Measurements from ENCODE around the gene STPG3. TPM values are rescaled to one million over a fixed set of nuclear protein-coding genes. Genes with fewer than 3 reads are reported as not detected.

The STPG3 gene
- total RNA-seq, 2 experiments from 2014 or later = not detected

GRCh38 chr9:137281345-137282116 is 30.4 kb downstream of the STPG3 start:
- H3K36me3 ChIP-seq (ENCODE audit: insufficient read depth, low read length) = no peaks in the 10 kb centered on the region
- H3K4me1 Mint-ChIP-seq (ENCODE audit: low read depth) = peaks cover 7% of the 10 kb centered on the region
- ChIA-PET POLR2A (no interaction called here), CTCF (no interaction called here)
- peaks cover 18% of the 10 kb centered on the region for H3K27me3 Mint-ChIP-seq
- no peaks in the 10 kb centered on the region for H3K36me3 Mint-ChIP-seq (ENCODE audit: low read depth)
- H3K27ac Mint-ChIP-seq = no peak overlapping the region
- peaks cover 23% of the 10 kb centered on the region for H3K4me1 ChIP-seq (ENCODE audit: insufficient read depth, low read length)
- intact Hi-C loops (cut with DNase I, micrococcal nuclease) = no loop called here
- no peak overlapping the region for H3K4me3 Mint-ChIP-seq
- ATAC-seq (ENCODE audit: poor library complexity) (no peak), DNase-seq (peak in 1 of 14 experiments; percentile 25)
- no peaks in the 10 kb centered on the region for H3K9me3 Mint-ChIP-seq
- H3K9me3 ChIP-seq (ENCODE audit: control insufficient read depth in 1 of 2, insufficient read depth in 1 of 2, low read length in 2 of 2) = peaks cover 0 to 6% of the 10 kb centered on the region in 2 experiments
- TF ChIP-seq CTCF (IDR thresholded peaks at IDR 0.05) = no peak
- H3K27me3 ChIP-seq (ENCODE audit: control insufficient read depth in 1 of 2, insufficient read depth in 2 of 2, low read length in 2 of 2) = peaks cover 9 to 11% of the 10 kb centered on the region in 2 experiments
- H3K27ac ChIP-seq (ENCODE audit: low read depth in 1 of 2, low read length in 2 of 2) = no peak overlapping the region
- H3K4me3 ChIP-seq (ENCODE audit: low read length) = no peak overlapping the region

GRCh38 chr9:137286975-137287383 is 35.9 kb downstream of the STPG3 start:
- Mint-ChIP-seq H3K9me3 (no peaks in the 10 kb centered on the region), H3K27me3 (peaks cover 16% of the 10 kb centered on the region), H3K36me3 (ENCODE audit: low read depth) (no peaks in the 10 kb centered on the region), H3K27ac (no peak overlapping the region), H3K4me1 (ENCODE audit: low read depth) (no peaks in the 10 kb centered on the region), H3K4me3 (no peak overlapping the region)
- CTCF ChIA-PET = interaction anchor here (0.6 kb wide), 1 partner anchor 263 kb away, joined by 3 read pairs; no protein-coding TSS in a partner anchor
- Histone ChIP-seq H3K27ac (ENCODE audit: low read depth in 1 of 2, low read length in 2 of 2) (no peak overlapping the region), H3K36me3 (ENCODE audit: insufficient read depth, low read length) (no peaks in the 10 kb centered on the region), H3K4me3 (ENCODE audit: low read length) (no peak overlapping the region), H3K4me1 (ENCODE audit: insufficient read depth, low read length) (no peaks in the 10 kb centered on the region), H3K27me3 (ENCODE audit: control insufficient read depth in 1 of 2, insufficient read depth in 2 of 2, low read length in 2 of 2) (no peaks in the 10 kb centered on the region), H3K9me3 (ENCODE audit: control insufficient read depth in 1 of 2, insufficient read depth in 1 of 2, low read length in 2 of 2) (peaks cover 0 to 6% of the 10 kb centered on the region in 2 experiments)
- ATAC-seq (ENCODE audit: poor library complexity) (peak; percentile 41), DNase-seq (peak in 4 of 14 experiments; percentile 29 to 57 (median 42))
- no peak for TF ChIP-seq CTCF (IDR thresholded peaks at IDR 0.05)
- intact Hi-C loops (cut with DNase I, micrococcal nuclease) = no loop called here
- POLR2A ChIA-PET = no interaction called here

- H3K4me1 ChIP-seq (ENCODE audit: insufficient read depth, low read length) = peaks cover 15% of the 10 kb centered on the region
- Mint-ChIP-seq H3K4me1 (ENCODE audit: low read depth) (no peaks in the 10 kb centered on the region), H3K36me3 (ENCODE audit: low read depth) (no peaks in the 10 kb centered on the region), H3K9me3 (no peaks in the 10 kb centered on the region), H3K4me3 (no peak overlapping the region), H3K27me3 (peaks cover 38% of the 10 kb centered on the region), H3K27ac (no peak overlapping the region)
- intact Hi-C loops (cut with DNase I, micrococcal nuclease) = no loop called here
- H3K9me3 ChIP-seq (ENCODE audit: control insufficient read depth in 1 of 2, insufficient read depth in 1 of 2, low read length in 2 of 2) = peaks cover 0 to 26% of the 10 kb centered on the region in 2 experiments
- H3K36me3 ChIP-seq (ENCODE audit: insufficient read depth, low read length) = no peaks in the 10 kb centered on the region
- peaks cover 41 to 43% of the 10 kb centered on the region in 2 experiments for H3K27me3 ChIP-seq (ENCODE audit: control insufficient read depth in 1 of 2, insufficient read depth in 2 of 2, low read length in 2 of 2)
- H3K4me3 ChIP-seq (ENCODE audit: low read length) = no peak overlapping the region
- TF ChIP-seq CTCF (IDR thresholded peaks at IDR 0.05) = no peak
- ChIA-PET CTCF (no interaction called here), POLR2A (no interaction called here)
- no peak for ATAC-seq (ENCODE audit: poor library complexity)
- peak in 1 of 14 experiments; percentile 15 for DNase-seq
- H3K27ac ChIP-seq (ENCODE audit: low read depth in 1 of 2, low read length in 2 of 2) = no peak overlapping the region
Measured at GRCh38 chr9:137293094-137293481, 42.0 kb downstream of the STPG3 start.

Data from CD4-positive, alpha-beta T cell (primary cell).